NCI-H2196 (cell line): ENCODE data around the gene SLC9A9.

Source experiments
- DNase-seq: peaks from one replicate; lab custom pipeline; 2025; ENCODE audit not compliant: unreplicated experiment; lab: John Stamatoyannopoulos, UW

The SLC9A9 gene

DNA sequence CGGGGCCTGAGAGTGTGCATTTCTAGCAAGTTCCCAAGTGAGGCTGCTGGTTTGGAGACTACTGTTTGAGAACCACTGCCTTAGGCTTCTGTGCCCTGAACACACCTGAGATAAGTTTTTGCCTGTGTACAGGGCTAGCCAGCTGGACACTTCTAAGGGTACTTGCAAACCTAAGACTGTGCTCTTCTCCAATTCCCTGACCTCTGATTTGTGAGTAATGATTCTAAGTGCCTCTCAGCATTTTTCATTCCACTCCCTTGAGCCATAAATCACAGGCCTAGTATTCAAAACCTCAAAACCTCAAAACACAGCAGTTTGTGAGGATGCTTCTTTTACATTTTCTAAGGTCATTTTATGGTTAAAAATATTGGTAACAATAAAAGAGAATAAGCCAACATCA lies 580.3 kb downstream of the SLC9A9 start:
- no peak for DNase-seq

DNA sequence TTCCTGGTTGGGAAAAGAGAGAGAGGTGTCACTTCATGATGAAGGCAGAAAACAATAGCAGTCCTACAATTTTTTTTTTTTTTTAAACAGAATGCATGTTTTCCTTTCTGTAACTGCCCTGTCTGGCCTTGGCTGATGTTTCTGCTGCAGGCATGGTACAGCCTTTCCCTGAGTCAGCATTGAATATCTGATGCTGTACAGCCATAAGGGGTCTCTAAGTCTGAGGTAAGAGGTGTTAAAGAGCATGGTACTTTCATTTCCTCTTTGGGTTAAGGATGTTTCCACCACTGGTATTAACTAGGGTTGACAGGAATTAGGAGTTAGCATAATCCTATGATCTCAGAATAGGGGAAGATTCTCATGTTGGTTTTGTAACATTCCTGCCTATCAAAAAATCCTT lies 581.3 kb downstream of the SLC9A9 start:
- no peak for DNase-seq

- DNase-seq = no peak
Measured at GRCh38 chr3:143266511-143266910, 581.8 kb downstream of the SLC9A9 start.

DNA sequence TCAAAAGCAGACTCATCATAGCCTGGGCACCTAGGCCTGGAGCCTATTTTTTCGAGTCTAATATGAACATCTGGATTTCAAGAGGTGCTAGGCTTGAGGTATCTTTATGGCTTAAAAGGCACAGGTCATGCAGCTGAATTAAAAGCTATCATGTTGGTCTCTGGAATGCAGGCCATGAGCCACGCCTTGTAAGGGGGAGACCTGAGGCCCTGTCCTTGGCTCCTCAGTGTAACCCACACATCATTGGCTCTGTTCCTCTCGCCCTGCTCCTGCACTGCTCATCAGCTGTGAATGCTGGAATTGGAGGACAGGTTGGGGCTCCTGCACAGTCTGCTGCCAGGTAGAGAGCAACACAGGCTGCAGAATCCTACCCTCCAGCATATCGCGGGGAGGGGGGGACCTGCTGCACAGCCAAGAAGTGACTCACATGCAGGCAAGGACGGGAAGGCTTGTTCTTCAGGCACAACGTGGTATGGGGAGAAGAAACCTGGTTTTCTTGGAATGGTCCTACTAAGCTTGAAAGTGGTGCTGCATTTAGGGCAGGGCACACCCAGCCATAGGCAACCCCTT lies 582.7 kb downstream of the SLC9A9 start:
- no peak for DNase-seq

GRCh38 chr3:143263852-143264513 lies 584.3 kb downstream of the SLC9A9 start:
- DNase-seq = no peak

DNA sequence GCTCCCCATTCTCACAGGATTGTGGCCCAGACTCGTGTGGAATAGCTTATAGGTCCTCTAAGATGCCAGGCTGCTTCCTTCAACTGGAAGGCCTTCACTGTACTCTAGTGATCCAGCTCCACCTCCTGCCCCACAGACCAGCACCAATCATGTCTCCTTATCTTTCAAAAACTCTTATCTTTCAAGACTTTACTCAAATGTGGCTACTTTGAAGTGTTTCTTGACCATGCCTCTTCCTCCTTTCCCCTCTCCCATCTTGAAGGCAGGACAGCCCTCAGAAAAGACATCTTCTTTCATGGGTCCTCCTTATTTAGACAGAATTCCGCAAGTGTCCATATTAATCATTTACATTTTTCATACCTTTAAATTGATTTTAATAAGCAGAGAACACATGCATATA lies 586.4 kb downstream of the SLC9A9 start:
- no peak for DNase-seq

DNA sequence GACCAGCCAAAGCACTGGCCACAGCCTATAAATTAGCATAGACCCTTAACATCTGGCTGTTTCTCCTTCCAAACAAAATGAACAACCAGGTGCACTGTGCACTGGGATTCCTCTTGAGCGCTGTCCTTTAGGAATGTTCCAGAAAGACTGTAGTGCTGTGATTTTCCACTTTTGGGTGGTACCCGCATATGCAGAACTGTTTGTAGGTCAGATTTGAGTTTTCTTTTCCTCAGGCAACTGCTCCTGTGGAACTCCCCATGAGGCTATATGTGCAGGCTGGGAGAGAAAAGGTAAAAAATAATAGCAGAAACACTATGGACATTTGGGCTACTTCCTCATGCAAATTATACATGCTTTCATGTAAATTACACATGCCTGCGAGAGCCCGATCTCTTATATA lies 589.6 kb downstream of the SLC9A9 start:
- no peak for DNase-seq

GRCh38 chr3:143256416-143256815 lies 591.9 kb downstream of the SLC9A9 start:
- no peak for DNase-seq

GRCh38 chr3:143255739-143256138 lies 592.5 kb downstream of the SLC9A9 start:
- no peak for DNase-seq

GRCh38 chr3:143252931-143253330 lies 595.3 kb downstream of the SLC9A9 start:
- no peak for DNase-seq

GRCh38 chr3:143249014-143249413 lies 599.3 kb downstream of the SLC9A9 start:
- DNase-seq = no peak

DNA sequence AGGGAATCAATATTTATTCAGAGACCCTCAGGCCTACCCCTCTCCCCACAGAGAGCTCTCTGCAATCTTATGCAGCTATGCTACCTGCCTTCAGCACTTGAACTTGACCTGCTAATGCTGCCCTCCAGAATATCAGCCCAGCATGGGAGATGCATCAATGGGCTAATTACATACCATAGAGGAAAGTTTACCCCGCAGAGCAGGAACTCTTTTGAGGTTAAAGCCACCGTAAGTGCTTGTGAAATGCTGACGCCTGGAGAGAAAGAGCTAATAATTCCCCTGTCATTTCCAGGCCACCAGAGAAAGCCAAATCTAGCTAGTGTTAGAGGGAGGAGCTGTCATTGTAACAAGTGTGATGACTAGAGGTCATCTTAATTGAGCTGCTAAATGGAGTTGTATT lies 601.2 kb downstream of the SLC9A9 start:
- no peak for DNase-seq

DNA sequence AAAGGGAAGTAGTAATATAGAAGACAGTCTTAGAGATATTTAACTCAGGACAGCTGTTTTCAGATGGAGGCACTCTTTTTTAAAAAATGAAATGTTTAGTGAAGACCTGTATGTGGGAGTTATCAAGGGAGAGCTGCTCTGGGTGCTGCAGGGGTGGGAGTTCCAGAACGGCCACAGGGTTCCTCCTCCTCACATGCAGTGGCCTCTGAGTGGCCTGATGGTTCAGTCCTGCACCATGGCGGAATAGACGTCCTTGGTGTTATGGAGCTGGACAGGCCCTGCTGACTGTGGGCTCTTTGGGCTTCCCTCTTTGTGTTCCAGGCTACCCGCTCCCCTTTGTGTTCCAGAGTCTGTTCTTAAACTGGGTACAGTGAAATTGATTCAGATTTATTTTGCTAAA lies 602.6 kb downstream of the SLC9A9 start:
- DNase-seq = no peak

GRCh38 chr3:143244516-143245063 lies 603.7 kb downstream of the SLC9A9 start:
- DNase-seq = no peak

GRCh38 chr3:143243686-143244085 lies 604.6 kb downstream of the SLC9A9 start:
- no peak for DNase-seq

DNA sequence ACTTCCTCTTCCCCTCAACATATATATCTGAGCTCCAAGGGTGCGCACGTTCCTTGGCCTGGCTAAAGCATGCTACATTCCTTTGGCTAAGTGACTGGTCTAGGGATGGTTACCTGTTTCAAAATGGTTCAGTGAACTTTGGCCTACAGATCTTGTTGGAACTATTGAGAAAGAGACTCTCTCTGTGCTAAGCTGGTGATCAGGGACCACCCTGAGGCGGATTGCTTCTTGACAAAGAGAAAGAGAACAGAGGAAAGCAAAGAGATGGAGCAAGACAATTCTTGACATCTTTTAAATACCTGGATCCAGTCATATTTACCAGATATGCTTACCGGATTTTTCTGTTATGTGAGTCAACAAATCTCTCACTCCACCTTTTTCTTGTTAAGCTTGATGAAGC lies 605.6 kb downstream of the SLC9A9 start:
- DNase-seq = no peak

- DNase-seq = no peak
Measured at GRCh38 chr3:143242101-143242500, 606.2 kb downstream of the SLC9A9 start.

- DNase-seq = no peak
Measured at GRCh38 chr3:143241481-143241951, 606.8 kb downstream of the SLC9A9 start.

DNA sequence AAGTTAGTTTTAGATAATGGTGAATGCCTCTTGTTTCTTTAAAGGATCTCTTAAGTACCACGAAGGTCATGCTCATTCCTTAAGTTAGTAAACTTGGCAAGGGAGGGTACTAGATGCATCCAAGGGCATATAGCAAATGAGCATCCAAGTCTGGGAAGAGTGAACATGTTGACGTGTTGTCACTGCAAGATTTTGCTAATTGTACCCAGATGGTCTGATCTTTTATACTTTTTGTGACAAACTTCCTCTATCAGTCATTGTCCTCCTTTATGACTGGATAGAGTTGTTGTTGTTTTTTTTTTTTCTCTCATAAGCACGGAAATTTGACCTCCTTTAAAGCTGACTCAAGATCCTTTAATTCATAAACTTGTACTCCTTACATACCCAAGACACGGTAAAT lies 607.4 kb downstream of the SLC9A9 start:
- no peak for DNase-seq

DNA sequence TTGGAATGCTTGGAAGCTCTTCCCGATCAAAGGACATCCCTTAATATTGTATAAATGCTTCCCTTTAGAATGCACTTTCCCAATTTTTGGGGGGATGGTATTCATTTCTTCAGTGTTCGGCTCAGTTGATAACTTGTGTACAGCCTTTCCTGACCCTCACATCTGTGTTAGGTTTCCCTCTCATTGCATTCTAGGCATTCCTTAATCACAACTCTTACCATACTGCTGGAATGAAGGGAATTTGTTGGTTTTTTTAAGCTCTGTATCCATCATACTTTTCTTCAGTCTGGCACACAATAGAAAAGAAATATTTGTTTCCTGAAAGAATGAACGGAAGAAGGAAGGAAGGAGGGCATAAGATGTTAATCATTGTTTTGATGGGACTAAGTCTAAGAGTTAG lies 609.2 kb downstream of the SLC9A9 start:
- no peak for DNase-seq

DNA sequence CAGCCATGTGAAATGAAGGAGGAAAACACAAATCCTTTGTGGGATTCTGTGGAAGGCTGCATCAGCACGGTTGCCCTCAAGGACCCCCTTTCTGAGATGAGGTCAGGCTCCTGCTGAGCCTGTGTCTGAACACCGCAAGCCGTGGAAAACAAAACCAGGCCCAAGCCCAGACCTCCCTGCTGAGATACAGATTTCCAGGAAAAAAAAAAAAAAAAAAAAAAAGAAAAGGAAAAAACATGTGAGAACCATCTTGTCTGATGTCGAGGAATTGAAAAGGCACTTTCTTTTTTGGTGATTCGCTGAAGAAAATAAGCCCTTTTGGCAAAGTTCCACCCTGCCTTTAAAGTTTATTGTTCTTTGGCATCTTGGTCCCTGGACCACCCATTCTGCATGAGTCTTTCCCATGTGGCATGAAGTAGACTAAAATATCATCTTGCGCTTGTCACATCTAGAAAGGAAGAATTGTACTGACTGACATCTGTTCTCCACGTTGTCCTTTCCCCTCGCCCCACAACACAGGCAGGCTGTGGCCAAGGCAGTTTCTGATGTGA lies 611.1 kb downstream of the SLC9A9 start:
- no peak for DNase-seq

GRCh38 chr3:143236226-143236964 lies 611.9 kb downstream of the SLC9A9 start:
- DNase-seq = no peak
